ENCODE measurements around the gene XXYLT1. TPM values are rescaled to one million over a fixed set of nuclear protein-coding genes. Genes with fewer than 3 reads are reported as not detected.

The XXYLT1 gene
- total and polyA plus RNA-seq, 2 of the 8 experiments (the other 6 are each of a cell fraction or from before 2014, with no cell fraction given): 18.9 to 23.8 TPM

DNA sequence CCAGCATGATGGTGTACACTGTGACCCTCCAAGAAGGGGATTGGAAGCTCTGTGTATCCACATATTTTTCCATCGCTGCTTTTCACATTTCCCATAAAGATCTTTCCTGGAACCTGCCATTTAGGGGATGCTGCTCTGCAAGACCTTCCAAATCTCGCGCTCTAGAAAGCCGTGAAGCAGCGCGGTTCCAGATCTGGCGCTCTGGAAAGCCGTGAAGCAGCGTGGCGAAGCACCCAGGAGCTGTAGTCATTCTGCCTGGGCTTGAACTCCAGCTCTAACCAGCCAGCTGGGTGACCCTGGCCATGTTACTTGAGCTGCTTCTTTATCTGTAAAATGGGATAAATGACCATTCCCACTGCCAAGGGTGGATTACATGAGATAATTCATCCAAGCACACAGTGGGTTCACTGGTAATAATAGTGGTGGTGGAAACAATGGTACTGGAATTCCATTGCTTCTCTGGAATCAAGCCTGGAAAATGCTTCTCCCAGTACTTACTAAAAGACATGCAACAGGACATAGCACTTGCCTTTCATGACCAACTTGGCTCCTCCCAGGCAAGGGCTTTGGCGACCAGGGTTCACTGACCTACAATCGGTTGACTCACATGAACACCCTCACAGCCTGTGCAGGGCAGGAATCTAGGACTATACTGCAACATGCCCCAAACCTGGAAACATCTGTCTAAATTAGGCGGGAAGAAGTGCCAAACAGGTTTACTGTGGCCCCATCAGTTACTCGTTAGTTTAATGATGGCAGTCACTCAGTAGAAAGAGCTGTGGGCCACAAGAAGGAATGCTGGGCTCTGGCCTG lies 70.7 kb downstream of the XXYLT1 start (continued):
- TF ChIP-seq TAF7 (optimal IDR thresholded peaks at IDR 0.05; ENCODE audit: borderline replicate concordance, low read depth, low read length) (no peak), ASH2L (IDR thresholded peaks at IDR 0.05; ENCODE audit: low read length) (no peak), CHD2 (IDR thresholded peaks at IDR 0.05; ENCODE audit: low read length) (no peak), GABPA (IDR thresholded peaks at IDR 0.05; ENCODE audit: borderline replicate concordance, insufficient read depth, low read length) (no peak)
- TF ChIP-seq, protein P1, sequence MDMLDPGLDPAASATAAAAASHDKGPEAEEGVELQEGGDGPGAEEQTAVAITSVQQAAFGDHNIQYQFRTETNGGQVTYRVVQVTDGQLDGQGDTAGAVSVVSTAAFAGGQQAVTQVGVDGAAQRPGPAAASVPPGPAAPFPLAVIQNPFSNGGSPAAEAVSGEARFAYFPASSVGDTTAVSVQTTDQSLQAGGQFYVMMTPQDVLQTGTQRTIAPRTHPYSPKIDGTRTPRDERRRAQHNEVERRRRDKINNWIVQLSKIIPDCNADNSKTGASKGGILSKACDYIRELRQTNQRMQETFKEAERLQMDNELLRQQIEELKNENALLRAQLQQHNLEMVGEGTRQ (IDR thresholded peaks at IDR 0.05; ENCODE audit: low read length): no peak
- TF ChIP-seq, protein P2, sequence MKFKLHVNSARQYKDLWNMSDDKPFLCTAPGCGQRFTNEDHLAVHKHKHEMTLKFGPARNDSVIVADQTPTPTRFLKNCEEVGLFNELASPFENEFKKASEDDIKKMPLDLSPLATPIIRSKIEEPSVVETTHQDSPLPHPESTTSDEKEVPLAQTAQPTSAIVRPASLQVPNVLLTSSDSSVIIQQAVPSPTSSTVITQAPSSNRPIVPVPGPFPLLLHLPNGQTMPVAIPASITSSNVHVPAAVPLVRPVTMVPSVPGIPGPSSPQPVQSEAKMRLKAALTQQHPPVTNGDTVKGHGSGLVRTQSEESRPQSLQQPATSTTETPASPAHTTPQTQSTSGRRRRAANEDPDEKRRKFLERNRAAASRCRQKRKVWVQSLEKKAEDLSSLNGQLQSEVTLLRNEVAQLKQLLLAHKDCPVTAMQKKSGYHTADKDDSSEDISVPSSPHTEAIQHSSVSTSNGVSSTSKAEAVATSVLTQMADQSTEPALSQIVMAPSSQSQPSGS (IDR thresholded peaks at IDR 0.05; ENCODE audit: low read length): no peak
